Measurements from ENCODE around the gene DRC3.

Gene DRC3

GRCh38 chr17:18045691-18046350 lies 73.2 kb downstream of the DRC3 start:
- H3K4me3 ChIP-seq (replicated peaks in 1 of 2; ENCODE audit: low read depth in 2 of 2, low read length in 2 of 2): no peak overlapping the region
- no peak for DNase-seq (ENCODE audit: low read depth in 2 of 2)
- no peak for TF ChIP-seq CTCF (IDR thresholded peaks at IDR 0.05; ENCODE audit: low read depth, low read length)

- no peak for TF ChIP-seq CTCF (IDR thresholded peaks at IDR 0.05; ENCODE audit: low read depth, low read length)
- DNase-seq (ENCODE audit: low read depth in 2 of 2): no peak
These were observed 82.9 kb downstream of the DRC3 start for GRCh38 chr17:18055597-18055996.

GRCh38 chr17:18056214-18056613 lies 83.6 kb downstream of the DRC3 start:
- no peak for DNase-seq (ENCODE audit: low read depth in 2 of 2)
- no peak overlapping the region for H3K4me3 ChIP-seq (replicated peaks in 1 of 2; ENCODE audit: low read depth in 2 of 2, low read length in 2 of 2)
- TF ChIP-seq CTCF (IDR thresholded peaks at IDR 0.05; ENCODE audit: low read depth, low read length): no peak

More at GRCh38 chr17:18055597-18055996, 82.9 kb downstream of the DRC3 start:
- H3K4me3 ChIP-seq (replicated peaks in 1 of 2; ENCODE audit: low read depth in 2 of 2, low read length in 2 of 2): no peak overlapping the region

- DNase-seq (ENCODE audit: low read depth in 2 of 2): no peak
- H3K4me3 ChIP-seq (replicated peaks in 1 of 2; ENCODE audit: low read depth in 2 of 2, low read length in 2 of 2): no peak overlapping the region
- no peak for TF ChIP-seq CTCF (IDR thresholded peaks at IDR 0.05; ENCODE audit: low read depth, low read length)
These were observed 86.6 kb downstream of the DRC3 start for GRCh38 chr17:18059283-18059682.

GRCh38 chr17:18064053-18064452 lies 91.4 kb downstream of the DRC3 start:
- TF ChIP-seq CTCF (IDR thresholded peaks at IDR 0.05; ENCODE audit: low read depth, low read length): no peak

GRCh38 chr17:18065546-18065945 lies 92.9 kb downstream of the DRC3 start:
- DNase-seq (ENCODE audit: low read depth in 2 of 2): no peak
- no peak for TF ChIP-seq CTCF (IDR thresholded peaks at IDR 0.05; ENCODE audit: low read depth, low read length)
- H3K4me3 ChIP-seq (replicated peaks in 1 of 2; ENCODE audit: low read depth in 2 of 2, low read length in 2 of 2): no peak overlapping the region

More at GRCh38 chr17:18064053-18064452, 91.4 kb downstream of the DRC3 start:
- no peak for DNase-seq (ENCODE audit: low read depth in 2 of 2)
- H3K4me3 ChIP-seq (replicated peaks in 1 of 2; ENCODE audit: low read depth in 2 of 2, low read length in 2 of 2): no peak overlapping the region

Measured in cardiac fibroblast (primary cell).